ENCODE measurements around the gene MRC1.

Gene MRC1

GRCh38 chr10:17808971-17809841 is at the start of gene MRC1:
Gene MRC1 (plus strand): TSS chr10:17809348. CDS start chr10:17809466, 118 bp downstream.
- DNase-seq, result no peak

- DNase-seq, result no peak
These were observed 45.0 kb upstream of the MRC1 start for GRCh38 chr10:17764142-17764541.

GRCh38 chr10:17765602-17766001 is 43.5 kb upstream of the MRC1 start:
- no peak for DNase-seq

GRCh38 chr10:17766731-17767130 is 42.4 kb upstream of the MRC1 start:
- no peak for DNase-seq

DNA sequence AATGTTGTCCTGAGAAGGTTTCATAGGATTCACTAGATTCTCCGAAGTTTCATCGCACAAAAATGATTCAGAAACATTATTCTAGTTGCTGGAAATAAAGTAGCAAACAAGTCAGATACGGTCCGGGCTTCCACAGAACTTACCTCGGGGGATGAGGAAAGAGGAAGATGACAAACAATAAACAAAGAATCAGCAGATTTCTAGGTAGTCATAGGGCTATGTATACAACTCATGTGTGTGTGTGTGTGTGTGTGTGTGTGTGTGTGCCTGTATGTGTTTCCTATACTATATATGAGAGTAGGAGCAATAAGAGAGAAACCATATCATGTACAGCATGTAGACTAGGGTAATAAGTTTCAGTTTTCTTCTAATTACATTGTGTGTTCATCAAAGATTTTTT is 40.7 kb upstream of the MRC1 start:
- DNase-seq, result no peak

- DNase-seq, result no peak
These were observed 40.2 kb upstream of the MRC1 start for GRCh38 chr10:17768957-17769356.

GRCh38 chr10:17771017-17771416 is 38.1 kb upstream of the MRC1 start:
- DNase-seq, result no peak

DNA sequence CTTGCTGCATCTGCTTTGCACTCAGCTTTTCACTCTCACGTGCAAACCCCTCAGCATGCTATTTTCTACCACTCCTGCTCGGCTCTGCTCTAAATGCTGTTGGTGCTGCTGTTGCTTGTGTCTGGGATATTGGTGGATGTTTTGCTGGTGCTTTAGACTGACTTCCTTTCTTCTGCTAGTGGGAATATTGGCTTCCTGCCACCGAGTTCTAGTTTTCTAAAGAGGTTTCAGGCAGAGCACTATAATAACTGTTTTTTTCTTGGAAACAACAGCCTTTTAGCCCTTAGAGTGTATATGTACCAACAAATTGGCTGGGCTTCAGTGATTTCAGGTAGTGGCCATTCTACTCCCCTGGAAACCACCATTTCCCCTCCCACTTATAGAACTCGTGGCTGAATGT is 29.4 kb upstream of the MRC1 start:
- DNase-seq, result no peak

- DNase-seq, result no peak
These were observed 28.4 kb upstream of the MRC1 start for GRCh38 chr10:17780727-17781126.

- no peak for DNase-seq
These were observed 27.3 kb upstream of the MRC1 start for GRCh38 chr10:17781856-17782255.

DNA sequence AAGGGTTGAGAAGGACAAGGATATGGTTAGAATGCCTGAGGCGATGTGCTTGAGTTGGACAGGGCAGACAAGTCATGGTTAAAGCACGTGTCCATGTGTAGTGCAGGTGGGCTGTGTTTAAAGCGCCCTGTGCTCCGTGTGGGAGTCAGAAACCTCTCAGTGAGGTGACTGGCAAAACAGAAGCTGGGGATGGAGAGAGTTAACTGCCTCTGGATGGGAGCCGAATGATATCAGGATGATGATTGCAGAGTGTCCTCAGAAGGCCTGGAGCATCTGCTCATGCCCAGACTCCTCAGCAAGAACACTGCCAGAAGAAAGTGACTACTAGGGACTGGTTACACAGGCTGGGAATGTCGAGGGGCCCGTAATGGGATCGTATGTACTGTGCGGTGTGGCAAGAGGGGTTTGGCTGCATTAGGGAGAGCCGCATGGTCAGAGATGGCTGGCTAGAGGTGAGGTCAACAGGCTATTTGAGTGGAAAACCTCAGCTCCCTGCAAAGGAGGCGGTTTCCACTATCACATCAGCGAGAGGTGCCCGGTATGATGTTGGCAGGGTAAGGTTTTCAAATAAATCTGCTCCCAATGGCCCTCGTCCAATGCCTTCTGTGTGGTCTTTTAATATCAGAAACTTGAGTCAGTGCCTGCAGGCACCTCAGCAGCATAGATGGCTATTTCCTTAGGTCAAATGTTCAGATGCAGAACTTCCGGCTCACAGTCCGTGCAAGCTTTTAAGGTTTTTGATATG is 26.1 kb upstream of the MRC1 start:
- no peak for DNase-seq

GRCh38 chr10:17783751-17784150 is 25.4 kb upstream of the MRC1 start:
- no peak for DNase-seq

- no peak for DNase-seq
These were observed 24.5 kb upstream of the MRC1 start for GRCh38 chr10:17784688-17785087.

GRCh38 chr10:17785276-17785930 is 23.7 kb upstream of the MRC1 start:
- DNase-seq, result no peak

- no peak for DNase-seq
These were observed 21.8 kb upstream of the MRC1 start for GRCh38 chr10:17787087-17787961.

DNA sequence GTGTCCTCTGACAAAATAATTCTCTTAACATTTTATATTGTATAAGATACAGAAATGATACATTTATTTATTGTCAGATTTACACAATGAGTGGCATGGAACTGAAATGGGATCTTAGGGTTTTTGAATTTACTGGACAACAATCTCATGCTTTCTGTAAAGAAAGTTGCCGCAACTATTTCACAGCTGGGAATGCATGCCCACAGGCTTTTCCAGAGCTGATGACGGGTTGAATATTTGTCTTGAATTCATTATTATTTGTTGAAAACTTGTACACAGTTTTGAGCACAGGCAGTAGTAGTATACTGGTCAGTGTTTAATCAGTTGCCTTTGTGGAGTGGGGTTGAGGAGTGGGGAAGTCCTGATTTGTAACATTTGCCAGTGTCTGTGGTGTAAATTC is 20.5 kb upstream of the MRC1 start:
- no peak for DNase-seq

- no peak for DNase-seq
These were observed 19.8 kb upstream of the MRC1 start for GRCh38 chr10:17789396-17789795.

- no peak for DNase-seq
These were observed 18.5 kb upstream of the MRC1 start for GRCh38 chr10:17790651-17791050.

DNA sequence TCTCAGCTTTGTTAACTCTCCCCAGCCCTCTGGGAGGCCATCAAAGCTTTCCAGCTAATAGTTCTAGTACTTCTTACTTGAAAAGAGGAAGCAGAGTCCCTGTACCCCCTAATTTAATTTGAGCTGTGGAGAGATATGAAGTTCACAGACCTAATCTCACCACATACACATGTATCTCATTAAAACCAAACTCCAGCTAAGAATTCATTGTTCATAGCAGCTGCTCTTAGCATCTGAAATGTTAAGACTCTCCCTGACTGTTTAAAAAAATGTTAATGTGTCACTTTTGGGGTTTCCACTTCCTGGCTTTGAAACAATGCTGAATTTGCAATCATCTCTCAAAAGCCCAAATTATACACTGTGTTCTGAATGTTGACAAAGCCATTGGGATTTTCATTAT is 16.2 kb upstream of the MRC1 start:
- DNase-seq, result no peak

DNA sequence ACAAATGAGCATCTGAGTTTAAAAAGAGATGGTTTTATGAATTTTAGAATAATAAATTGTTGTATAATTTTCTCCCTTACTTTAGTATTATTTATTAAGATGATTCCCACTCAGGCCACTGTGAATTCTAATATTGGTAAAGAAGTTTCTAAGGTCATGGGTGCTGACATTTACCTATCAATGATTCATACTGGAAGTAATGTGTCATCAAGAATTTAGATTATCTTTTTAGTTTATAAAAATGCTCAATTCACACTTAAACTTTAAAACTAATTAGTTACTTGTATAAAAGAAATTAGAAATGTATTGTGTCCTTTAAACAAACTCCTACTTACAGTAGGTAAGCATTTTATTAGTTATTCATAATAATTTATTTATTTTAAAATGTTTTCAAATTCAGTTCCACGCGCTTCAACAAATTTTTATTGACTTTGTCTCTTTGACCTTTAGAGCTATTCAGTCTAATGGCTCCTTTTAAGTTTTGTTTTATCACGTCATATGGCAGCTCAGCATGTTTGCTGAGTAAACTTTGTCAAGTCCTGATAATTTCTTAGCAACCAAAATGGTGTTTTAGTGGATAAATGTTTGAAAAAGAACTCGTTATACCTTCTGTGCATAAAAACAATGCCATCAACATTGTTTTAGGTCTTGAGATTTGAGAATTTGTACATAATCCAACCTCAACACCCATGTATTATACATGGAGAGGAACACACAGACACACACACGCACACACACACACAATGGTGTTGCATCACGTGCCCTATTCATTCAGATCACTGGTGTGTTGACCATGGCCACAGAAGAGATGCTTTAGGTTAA is 15.1 kb upstream of the MRC1 start:
- no peak for DNase-seq

DNA sequence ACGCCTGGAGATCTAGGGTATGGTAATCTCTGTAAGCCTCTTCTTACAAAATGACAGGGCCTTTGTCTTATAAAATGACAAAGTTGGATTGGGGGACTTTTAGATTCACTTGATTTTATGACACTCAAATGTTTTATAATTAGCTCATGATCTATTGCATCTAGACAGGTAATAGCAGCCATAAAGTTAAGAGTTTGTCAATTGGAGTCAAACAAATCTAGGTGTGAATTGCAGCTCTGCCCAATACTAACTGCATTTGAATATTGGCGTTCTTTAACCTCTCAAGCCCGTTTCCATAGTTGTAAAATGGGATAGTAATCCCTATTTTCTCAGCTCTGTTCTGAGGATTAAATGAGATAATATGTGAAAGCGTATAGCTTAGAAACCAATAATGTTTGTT is 14.1 kb upstream of the MRC1 start:
- DNase-seq, result no peak

Measured in NCI-H1436 treated with DMSO at 0.1 percent for 48 hours (cell line).